ENCODE results near the gene KATNBL1.

The KATNBL1 gene, protein sequence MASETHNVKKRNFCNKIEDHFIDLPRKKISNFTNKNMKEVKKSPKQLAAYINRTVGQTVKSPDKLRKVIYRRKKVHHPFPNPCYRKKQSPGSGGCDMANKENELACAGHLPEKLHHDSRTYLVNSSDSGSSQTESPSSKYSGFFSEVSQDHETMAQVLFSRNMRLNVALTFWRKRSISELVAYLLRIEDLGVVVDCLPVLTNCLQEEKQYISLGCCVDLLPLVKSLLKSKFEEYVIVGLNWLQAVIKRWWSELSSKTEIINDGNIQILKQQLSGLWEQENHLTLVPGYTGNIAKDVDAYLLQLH

GRCh38 chr15:34209421-34210282 lies at the start of gene KATNBL1:
KATNBL1 (minus strand) TSS chr15:34210096; CDS start chr15:34163676, 46,420 bp downstream.
- peak; percentile 43 to 98 (median 88) for DNase-seq

DNA sequence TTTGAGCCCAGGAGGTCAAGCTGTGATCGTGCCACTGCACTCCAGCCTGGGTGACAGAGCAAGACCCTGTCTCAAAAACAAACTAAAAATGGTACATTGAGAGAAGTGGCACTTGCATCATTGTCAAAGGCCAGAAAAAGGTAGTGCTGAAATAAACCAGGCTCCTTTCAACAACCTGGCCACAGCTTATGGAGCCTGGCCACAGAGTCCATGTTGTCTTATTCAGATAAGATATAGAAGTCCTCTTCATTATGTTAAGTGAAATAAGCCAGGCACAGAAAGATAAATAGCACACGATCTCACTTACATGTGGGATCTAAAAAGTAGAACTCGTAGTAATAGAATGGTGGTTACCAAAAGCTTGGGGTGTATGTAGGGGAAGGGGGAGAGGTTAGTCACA lies 49.7 kb upstream of the KATNBL1 start:
- DNase-seq = no peak

DNA sequence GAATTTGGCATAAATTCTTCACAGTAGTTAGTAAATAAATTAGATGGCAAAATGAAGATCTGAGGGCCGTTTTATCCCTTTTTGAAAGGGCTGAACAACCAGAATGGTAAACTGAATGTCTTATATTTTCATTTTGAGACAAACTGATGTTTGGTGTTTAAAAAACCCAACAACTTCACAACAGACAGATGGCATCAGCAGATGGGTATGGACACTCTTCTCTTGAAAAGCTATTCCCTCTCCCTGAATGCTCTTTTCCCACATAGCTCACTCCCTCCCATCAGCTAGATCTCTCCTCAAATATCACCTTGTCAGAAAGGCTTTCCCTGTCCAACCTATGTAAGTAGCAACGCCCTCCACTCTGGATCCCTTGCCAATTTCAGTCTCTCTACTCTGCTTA lies 48.3 kb upstream of the KATNBL1 start:
- DNase-seq = peak in 1 of 56 donors; percentile 0

- no peak for DNase-seq
Measured at GRCh38 chr15:34252545-34252944, 42.6 kb upstream of the KATNBL1 start.

DNA sequence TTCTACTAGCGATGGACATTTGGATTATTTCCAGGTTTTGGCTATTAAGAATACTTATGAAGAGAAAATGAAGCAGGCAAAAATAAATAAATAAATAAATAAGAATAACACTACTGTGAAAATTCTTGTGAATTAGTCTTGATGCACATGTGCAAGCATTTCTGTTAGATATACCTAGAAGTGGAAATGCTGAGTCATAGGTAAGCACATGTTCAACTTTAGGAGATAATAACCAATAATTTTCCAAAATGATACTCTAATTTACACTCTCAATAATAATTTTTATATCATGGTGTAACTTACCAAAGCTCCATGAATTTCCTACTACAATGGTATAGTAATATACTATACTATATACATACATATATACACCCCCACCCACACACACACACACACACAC lies 38.3 kb upstream of the KATNBL1 start:
- no peak for DNase-seq

GRCh38 chr15:34246276-34246976 lies 36.5 kb upstream of the KATNBL1 start:
- no peak for DNase-seq

- DNase-seq = no peak
Measured at GRCh38 chr15:34243226-34243625, 33.3 kb upstream of the KATNBL1 start.

GRCh38 chr15:34242331-34242710 lies 32.4 kb upstream of the KATNBL1 start:
- DNase-seq = no peak

GRCh38 chr15:34241376-34242330 lies 31.8 kb upstream of the KATNBL1 start:
- no peak for DNase-seq

DNA sequence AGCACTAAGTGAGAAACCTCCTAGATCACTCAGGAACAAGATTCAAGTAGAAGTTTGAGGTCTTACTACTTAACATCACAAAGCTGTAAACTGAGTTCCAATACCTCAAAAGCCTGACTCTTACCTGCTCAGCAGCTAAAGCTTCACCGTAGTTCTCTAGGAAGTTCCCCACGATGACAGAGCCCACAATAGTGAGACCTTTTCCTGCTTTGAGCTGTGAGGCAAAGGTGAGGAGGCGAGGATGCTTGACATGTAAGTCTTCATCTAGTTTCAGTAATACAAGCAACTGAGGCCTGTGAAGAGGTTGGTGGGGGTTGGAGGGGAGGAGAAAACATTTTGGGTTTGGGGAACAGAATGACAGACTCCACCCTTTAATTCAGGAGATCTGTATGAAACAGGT lies 30.6 kb upstream of the KATNBL1 start:
- DNase-seq = no peak

DNA sequence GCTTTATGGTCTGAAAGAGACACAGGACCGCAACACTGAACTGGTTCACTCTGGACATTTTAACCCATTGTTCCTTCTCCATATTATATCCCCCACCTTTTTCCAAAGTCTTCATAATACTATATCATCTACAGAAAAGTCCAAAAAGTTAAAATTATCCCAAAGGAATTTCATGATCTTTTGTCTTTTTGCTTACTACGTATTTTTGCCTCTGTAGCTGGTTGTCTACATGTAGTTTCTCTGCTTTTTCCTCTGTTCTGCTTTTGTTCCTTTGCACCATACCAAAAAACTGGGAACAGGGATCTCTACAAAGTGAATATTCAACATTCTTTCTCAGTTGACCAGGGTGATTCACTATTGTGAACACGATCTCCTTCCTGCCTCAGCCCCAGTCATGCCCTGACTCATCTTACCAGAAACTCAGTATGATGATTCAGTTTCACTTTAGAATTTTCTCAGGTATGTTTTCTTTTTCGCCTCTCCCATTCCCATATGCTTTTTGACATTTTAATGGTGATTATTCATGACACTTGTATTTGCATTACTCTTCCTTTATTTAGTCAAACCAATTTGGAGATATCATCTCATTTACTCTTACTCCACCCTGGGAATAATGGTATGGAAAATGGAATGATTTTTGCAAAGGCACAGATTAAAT lies 29.4 kb upstream of the KATNBL1 start:
- no peak for DNase-seq

DNA sequence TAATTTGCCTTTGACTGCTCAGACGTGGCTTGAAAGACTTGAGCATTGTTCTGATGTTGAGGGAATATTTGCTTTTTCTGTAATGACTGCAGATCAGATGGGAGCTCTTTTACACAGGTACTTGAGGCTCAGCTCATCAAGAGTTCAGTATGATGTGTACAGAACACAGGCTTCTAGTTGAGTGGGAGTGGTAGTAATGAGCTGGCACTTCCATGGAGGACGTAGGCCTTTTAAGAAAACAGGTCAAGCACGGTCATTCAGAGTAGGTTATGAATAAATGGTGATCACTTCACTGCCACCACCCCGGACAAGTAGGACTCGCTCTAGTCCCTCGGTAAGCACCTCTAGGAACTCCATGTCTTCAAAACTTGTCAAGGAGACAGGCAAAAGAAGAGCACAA lies 23.7 kb upstream of the KATNBL1 start:
- no peak for DNase-seq

- DNase-seq = peak in 3 of 56 donors; percentile 1 to 10 (median 9)
Measured at GRCh38 chr15:34223904-34224596, 14.2 kb upstream of the KATNBL1 start.

- no peak for DNase-seq
Measured at GRCh38 chr15:34217587-34218225, 7.8 kb upstream of the KATNBL1 start.

DNA sequence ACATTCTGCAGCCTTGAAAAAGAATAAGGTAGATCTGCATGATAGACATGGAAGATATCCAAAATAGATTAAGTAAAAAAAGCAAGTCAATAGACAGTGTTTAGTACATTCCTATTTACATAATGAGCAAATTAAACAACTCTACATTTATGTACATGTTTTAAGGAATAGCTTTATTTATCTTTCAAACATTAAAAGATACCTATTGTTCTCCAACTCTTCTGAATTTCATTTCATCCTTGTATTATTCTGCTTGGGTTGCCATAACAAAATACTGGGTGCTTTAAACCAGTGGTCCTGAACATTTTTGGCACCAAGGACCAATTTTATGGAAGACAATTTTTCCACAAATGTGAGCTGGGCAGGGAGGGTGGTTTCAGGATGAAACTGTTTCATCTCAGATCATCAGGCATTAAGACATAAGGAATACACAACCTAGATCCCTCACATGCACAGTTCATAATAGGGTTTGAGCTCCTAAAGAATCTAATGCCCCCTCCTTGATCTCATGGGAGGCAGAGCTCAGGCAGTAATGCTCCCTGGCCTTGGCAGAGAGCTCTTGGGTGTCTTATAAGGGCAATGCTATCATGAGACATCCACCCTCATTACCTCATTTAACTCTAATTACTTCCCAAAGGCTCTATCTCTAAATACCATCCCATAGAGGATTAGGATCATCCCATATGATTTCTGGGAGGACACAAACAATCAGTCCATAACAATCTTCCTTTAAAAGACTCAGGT lies 6.8 kb upstream of the KATNBL1 start:
- no peak for DNase-seq

DNA sequence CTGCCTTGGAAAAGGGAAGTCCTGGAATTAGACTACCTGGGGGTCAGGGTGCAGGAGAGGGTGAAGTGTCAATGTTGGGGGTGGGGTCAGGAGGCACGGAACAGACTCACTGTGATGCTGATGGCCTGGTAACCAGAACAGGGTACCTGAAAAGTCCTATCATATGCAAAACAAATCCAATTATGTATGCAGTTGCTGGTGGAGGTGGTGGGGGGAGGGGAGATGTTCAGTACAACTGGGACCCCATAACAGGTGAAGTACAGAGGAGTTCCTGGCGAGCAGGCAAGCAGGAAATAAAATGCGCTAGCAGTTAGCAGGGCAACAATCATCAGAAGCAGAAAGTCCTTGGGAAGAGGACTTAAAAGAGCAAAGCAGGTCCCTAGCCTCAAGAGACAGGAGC lies 4.2 kb upstream of the KATNBL1 start:
- DNase-seq = no peak

DNA sequence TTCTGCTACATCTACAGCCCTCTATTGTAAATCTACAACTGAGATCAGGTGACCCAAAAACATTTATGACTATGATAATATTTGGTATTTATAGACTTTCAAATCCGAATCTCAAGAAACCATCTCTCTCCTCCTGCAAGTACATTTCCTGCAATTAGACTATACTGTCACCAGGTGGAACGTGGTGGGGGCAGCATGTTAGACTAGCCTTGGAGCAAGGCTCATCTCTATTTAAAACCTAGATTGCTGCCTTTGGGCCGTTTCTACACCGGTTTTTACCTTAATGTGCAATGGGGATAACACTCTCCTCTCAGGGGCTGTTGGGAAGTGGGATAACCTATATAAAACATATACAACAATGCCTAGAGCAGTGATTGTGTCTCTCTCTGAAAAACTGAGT lies 3.8 kb upstream of the KATNBL1 start:
- no peak for DNase-seq

- no peak for DNase-seq
Measured at GRCh38 chr15:34206011-34206410, 3.9 kb downstream of the KATNBL1 start.

Measured in amygdala (tissue), 56 donors.